DMS 273 treated with DMSO at 0.1 percent for 48 hours (cell line): ENCODE measurements around the gene ARHGAP29.
A peak's percentile ranks its signal among the peaks of the same experiment; 100 is the strongest.

ENCODE experiments used
- DNase-seq: peaks from one replicate; lab custom pipeline; 2025; lab: John Stamatoyannopoulos, UW

The ARHGAP29 gene, protein sequence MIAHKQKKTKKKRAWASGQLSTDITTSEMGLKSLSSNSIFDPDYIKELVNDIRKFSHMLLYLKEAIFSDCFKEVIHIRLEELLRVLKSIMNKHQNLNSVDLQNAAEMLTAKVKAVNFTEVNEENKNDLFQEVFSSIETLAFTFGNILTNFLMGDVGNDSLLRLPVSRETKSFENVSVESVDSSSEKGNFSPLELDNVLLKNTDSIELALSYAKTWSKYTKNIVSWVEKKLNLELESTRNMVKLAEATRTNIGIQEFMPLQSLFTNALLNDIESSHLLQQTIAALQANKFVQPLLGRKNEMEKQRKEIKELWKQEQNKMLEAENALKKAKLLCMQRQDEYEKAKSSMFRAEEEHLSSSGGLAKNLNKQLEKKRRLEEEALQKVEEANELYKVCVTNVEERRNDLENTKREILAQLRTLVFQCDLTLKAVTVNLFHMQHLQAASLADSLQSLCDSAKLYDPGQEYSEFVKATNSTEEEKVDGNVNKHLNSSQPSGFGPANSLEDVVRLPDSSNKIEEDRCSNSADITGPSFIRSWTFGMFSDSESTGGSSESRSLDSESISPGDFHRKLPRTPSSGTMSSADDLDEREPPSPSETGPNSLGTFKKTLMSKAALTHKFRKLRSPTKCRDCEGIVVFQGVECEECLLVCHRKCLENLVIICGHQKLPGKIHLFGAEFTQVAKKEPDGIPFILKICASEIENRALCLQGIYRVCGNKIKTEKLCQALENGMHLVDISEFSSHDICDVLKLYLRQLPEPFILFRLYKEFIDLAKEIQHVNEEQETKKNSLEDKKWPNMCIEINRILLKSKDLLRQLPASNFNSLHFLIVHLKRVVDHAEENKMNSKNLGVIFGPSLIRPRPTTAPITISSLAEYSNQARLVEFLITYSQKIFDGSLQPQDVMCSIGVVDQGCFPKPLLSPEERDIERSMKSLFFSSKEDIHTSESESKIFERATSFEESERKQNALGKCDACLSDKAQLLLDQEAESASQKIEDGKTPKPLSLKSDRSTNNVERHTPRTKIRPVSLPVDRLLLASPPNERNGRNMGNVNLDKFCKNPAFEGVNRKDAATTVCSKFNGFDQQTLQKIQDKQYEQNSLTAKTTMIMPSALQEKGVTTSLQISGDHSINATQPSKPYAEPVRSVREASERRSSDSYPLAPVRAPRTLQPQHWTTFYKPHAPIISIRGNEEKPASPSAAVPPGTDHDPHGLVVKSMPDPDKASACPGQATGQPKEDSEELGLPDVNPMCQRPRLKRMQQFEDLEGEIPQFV

GRCh38 chr1:94237291-94238226, at the start of gene ARHGAP29:
ARHGAP29 (minus strand) TSS chr1:94237584; CDS start chr1:94231611, 5,973 bp downstream.
- DNase-seq = peak; percentile 17

DNA sequence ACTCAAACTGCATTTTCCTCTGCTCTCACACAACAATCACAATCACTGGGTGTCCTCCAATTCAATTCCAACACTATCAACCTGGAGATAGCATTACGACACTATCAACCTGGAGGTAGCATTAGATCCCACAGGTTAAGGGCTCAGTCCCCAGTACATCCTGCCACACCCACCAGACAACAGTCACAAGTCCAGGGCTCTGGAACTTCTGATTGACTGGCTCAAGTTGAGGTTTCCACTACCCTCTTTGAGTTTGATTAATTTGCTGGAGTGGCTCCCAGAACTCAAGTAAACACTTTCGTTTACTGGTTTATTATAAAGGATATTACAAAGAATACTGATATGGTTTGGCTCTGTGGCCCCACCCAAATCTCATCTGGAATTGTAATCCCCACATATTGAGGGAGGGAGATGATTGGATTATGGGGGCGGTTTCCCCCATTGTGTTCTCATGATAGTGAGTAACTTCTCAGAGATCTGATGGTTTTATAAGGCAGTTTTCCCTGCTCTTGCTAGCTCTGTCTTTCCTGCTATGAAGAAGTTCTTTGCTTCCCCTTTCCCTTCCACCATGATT, 49.6 kb upstream of the ARHGAP29 start:
- no peak for DNase-seq

DNA sequence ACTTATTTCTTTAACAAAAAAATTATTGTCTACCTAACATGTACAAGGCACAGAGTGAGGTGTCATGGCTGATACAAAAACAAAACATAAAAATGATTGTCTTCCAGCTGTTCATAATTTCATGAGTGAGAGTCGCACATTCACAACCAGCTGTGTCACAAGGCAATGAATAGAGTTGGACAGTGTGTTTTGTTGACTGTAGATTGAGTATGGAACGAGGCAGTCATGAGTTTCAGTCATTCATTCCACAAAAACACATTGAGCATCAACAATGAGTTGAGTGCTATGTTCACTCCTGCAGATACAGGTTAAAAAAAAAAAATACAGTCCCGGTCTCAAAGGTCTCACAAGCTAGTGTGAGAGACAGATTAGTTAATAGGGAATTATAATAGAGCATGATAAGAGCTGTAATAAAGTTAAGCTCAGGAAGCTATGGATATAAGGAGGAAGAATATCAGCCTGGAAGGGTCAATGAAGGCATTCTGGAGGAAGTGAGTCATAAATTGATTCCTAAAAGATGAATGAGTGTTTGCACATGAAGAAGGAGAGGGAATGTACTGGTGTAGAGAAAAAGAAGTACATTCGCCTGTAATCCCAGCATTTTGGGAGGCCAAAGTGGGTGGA, 47.8 kb upstream of the ARHGAP29 start:
- no peak for DNase-seq

DNA sequence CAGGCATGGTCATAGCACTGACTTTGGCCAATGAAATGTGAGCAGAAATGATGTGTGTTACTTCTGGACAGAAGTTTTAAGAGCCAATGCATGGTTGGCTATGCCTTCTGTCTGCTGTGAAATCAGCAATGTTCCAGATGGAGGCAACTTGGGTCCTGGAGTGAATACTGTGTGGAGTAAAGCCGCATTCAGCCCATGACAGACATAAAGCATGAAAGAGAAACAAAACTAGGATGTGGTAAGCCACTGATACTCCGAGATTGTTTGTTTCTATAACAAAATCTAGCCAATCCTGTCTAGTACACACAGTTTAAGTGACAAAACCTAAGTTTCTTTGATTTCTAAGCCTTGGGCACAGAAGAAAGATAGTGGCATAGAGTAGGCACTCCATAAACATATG, 47.1 kb upstream of the ARHGAP29 start:
- no peak for DNase-seq

DNA sequence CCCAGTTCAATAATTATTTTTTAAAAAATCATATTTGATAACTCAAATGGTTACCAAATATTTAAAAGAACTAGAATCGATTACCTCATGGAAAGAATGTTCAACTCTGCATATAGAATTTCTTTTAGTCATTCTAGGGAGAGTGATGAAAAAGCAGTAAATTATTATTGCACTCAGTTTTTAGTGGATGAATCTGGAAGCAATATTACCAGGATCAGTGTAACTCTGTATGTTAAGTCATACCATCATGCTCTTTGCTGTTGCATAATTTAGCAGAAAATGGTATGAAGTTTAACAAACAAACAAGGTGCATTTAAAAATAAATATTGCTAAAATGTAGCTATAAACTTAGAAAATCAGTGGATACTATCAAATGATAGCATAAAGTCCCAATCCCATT, 46.1 kb upstream of the ARHGAP29 start:
- DNase-seq = no peak

DNA sequence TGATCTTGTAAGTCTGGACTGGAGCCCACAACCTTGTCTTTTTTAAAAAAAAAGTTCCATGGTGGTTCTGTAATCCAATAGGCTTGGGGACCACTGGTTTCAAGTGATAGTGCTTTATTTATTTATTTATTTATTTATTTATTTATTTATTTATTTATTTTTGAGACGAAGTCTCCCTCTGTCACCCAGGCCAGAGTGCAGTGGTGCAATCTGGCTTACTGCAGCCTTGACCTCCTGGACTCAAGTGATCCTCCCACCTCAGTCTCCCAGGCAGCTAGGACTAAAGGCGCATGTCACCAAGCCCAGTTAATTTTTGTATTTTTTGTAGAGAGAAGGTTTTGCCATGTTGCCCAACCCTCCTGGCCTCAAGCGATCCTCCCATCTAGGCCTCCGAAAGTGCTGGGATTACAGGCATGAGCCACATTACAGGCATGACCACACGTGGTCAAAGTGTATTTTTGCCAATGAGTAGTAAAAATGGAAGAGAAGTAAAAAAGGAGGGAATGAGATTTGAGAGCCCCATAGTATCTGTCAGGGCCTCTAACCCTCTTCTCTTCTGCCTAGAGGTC, 44.8 kb upstream of the ARHGAP29 start:
- DNase-seq = no peak

GRCh38 chr1:94281361-94282142, 44.2 kb upstream of the ARHGAP29 start:
- DNase-seq = no peak

DNA sequence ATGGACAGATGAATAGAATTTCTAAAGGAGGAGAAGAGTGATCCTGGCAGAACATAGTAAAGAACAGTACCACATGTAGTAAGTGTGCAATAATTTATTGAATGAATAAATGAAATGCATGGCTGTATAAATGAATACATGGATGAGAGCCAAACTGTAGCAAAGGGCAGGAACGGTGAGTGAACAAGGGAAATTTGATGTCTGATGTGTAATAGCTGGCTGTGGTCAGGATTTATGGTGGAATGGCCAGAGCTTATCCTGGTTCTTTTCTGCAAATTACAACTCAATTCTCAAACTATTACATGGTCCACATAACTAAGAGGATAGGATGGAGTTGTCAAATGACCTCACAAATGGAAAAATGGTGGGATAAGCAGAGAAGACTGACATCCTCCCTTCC, 43.2 kb upstream of the ARHGAP29 start:
- DNase-seq = no peak

GRCh38 chr1:94279462-94279861, 42.1 kb upstream of the ARHGAP29 start:
- DNase-seq = no peak

GRCh38 chr1:94279038-94279437, 41.7 kb upstream of the ARHGAP29 start:
- no peak for DNase-seq

DNA sequence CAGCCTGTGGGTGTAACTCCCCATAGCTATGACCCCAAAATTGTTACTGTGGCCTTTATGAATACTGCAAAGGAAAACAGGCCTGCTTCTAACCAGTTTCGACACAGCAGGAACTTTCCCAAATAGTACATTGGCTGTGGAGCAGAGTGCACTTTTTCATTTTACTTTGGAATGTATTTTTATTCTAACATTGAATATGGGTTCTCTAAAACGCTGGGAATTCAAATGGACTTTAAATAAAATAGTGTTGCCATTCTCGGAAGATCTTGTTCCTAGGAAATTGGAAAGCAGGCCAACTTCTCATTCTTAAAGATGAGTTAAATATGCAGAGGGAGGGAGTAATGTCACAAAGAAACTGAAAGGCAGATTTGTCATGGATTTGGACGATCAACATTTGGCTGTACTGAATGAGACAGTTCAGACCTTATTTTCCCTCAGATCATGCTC, 39.6 kb upstream of the ARHGAP29 start:
- no peak for DNase-seq

DNA sequence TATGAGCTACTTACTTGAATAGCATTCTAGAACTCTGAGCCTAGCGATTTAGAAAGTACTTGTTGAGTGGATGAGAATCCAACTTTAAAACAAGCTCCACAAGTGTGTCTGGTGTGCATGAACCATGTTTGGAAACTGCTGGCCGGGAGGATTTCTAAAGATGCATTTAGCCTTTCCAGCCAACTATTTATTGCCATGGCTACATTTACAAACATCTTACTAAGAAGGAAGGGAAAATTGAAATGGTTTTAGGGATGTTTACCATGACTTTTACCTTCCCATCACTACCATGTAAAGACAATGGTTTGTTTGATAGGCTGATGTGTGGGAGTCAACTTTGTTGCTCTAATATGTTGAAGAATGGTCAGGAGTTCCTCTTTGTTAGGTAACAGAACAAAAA, 37.7 kb upstream of the ARHGAP29 start:
- DNase-seq = no peak

- DNase-seq = no peak
Observed at GRCh38 chr1:94274561-94274960, 37.2 kb upstream of the ARHGAP29 start.

DNA sequence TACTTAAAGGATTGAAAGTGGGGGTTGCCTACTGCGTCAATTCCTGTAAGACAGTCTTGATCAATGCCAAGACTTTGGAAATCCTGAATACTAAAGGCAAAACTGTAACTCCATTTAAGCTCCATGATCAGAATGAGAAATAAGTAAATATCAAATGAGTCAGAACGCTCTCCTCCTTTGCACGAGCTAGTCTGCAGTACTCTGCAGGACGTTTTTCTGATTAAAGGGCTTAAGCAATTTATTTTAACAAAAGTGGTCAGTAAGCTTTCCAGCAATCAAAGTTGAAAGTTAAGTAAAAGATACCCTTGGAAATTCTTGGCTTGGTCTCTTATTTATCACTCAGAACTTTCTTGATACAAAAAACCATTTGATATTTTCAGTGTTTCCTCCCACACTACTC, 35.7 kb upstream of the ARHGAP29 start:
- DNase-seq = no peak

- DNase-seq = no peak
Observed at GRCh38 chr1:94272388-94272787, 35.0 kb upstream of the ARHGAP29 start.

DNA sequence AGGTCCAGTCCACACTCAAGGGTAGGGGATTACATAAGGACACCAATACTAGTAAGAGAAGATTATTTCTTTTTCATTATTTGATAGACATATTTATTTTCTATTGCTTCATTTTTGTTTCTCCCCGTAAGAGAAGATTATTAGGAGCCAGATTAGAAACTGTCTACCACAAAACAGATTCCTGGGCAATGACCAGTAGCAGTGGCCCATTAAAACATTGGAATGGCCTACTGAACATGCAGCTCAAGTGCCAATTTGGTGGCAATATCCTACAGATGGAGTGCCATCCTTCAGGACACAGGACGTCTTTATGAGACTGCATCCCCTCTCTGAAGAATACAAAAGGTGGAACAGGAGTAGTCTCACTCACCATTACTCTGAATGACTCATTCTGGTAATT, 34.0 kb upstream of the ARHGAP29 start:
- DNase-seq = no peak

DNA sequence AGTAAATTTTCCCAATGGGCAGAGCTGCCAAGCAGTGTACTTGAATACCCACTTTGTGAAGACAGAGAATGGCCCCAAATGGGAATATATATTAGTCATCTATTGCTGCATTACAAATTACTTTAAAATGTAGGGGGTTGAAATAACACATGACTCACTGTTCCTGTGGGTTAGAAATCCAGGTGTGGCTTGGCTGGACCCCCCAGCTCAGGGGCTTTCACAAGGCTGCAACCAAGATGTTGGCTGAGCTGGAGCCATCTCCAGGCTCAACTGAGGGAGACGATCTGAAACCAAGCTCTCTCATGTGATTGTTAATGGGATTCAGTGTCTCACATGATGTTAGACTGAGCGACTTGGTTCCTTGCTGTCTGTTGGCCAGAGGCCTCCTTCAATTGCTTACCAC, 33.4 kb upstream of the ARHGAP29 start:
- no peak for DNase-seq

DNA sequence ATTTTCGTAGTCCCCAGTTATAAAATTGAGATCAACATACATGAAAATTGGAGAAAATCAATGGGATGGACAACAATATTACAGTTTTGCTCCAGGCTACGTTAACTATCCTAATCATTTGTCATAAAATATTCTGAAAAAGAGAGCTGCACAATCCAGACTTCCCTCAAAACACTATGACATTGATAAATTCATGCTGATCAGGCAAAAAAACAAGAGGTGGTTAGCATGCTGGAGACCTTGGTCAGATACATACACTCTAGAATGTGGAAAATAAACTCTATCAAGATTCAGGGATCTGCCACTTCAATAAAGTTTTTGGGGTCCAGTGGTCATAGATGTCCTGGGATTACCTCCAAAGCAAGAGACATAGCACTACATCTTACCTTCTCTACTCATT, 32.5 kb upstream of the ARHGAP29 start:
- DNase-seq = no peak

- no peak for DNase-seq
Observed at GRCh38 chr1:94265906-94266305, 28.5 kb upstream of the ARHGAP29 start.
